Mesothelial cell of epicardium (in vitro differentiated cells): ENCODE results near the gene MLEC. TPM values are rescaled to one million over a fixed set of nuclear protein-coding genes. Genes with fewer than 3 reads are reported as not detected.

Source experiments
- DNase-seq, 2 experiments: peaks; one replicate each; pipeline ENCODE4 v3.0.0; 2021; ENCODE audit warnings: low spot score in 2 of 2; ENCODE audit not compliant: unreplicated experiment in 2 of 2
- H3K27ac Mint-ChIP-seq: 2 replicates; pipeline ENCODE4 v1.8.0; 2021; ENCODE audit warnings: mixed read lengths
- H3K27me3 Mint-ChIP-seq: 2 replicates; pipeline ENCODE4 v1.8.0; 2021; ENCODE audit warnings: low read depth, mixed read lengths
- H3K36me3 Mint-ChIP-seq: 2 replicates; pipeline ENCODE4 v1.8.0; 2021; ENCODE audit warnings: mixed read lengths
- H3K4me1 Mint-ChIP-seq: 2 replicates; pipeline ENCODE4 v1.8.0; 2021; ENCODE audit warnings: mixed read lengths
- H3K4me3 Mint-ChIP-seq: 2 replicates; pipeline ENCODE4 v1.8.0; 2021; ENCODE audit warnings: mild to moderate bottlenecking, moderate library complexity, mixed read lengths
- H3K9me3 Mint-ChIP-seq: 2 replicates; pipeline ENCODE4 v1.8.0; 2021; ENCODE audit warnings: mixed read lengths
- total RNA-seq: library from RNA; stranded (reverse); gene quantifications from 3 replicates; pipeline ENCODE4 v1.2.1, GENCODE V29; 2021
- TF ChIP-seq, protein P1 (sequence below): fragments of 200-600 bp; sonication (generic); IDR thresholded peaks from one replicate; pipeline ENCODE4 v1.5.0; 2021; ENCODE audit warnings: antibody characterized with exemption; ENCODE audit not compliant: unreplicated experiment

Gene MLEC
- total RNA-seq, 1 donor from 2014 or later, result 174 TPM

DNA sequence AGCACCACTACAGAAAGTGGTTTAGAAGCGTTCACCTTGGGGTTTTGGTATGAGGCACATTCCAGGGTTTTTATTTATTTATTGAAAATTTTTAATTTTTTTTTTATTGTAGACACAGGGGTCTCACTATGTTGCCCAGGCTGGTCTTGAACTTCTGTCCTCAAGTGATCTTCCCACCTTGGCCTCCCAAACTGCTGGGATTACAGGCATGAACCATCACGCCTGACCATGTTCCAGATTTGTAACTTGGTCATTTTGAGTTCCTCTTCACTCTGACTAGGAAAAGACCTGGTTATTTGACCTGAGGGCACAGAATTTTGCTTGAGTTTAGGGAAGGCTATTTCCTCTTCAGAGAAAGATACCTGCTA, 3.1 kb downstream of the MLEC start:
- Mint-ChIP-seq H3K27me3 (no peaks in the 10 kb centered on the region), H3K4me3 (peak overlapping the region; percentile 90), H3K9me3 (no peaks in the 10 kb centered on the region), H3K36me3 (peaks cover 14% of the 10 kb centered on the region), H3K4me1 (peaks cover 59% of the 10 kb centered on the region), H3K27ac (peak overlapping the region; percentile 91)
- TF ChIP-seq, protein P1, sequence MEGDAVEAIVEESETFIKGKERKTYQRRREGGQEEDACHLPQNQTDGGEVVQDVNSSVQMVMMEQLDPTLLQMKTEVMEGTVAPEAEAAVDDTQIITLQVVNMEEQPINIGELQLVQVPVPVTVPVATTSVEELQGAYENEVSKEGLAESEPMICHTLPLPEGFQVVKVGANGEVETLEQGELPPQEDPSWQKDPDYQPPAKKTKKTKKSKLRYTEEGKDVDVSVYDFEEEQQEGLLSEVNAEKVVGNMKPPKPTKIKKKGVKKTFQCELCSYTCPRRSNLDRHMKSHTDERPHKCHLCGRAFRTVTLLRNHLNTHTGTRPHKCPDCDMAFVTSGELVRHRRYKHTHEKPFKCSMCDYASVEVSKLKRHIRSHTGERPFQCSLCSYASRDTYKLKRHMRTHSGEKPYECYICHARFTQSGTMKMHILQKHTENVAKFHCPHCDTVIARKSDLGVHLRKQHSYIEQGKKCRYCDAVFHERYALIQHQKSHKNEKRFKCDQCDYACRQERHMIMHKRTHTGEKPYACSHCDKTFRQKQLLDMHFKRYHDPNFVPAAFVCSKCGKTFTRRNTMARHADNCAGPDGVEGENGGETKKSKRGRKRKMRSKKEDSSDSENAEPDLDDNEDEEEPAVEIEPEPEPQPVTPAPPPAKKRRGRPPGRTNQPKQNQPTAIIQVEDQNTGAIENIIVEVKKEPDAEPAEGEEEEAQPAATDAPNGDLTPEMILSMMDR, result no peak
- DNase-seq, result no peak

DNA sequence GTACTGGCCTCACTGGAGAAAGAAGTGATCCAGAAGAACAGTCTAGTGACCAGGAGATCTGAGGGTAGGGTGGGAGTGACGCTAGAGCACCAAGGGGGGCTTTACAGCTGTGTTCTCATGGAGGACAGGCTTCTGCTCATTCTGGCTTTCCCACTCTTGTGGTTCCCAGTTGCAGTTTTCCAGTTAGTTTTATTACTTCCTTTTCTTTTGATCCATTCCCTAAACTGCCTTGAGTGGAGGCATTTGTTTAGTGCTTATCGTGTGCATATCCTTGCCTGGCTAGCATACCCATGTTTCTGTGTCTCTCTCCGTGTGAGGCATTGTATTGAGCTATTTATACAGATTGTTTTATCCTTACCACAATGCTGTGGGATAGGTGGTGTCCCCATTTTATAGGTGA, 4.0 kb downstream of the MLEC start:
- no peak for DNase-seq
- H3K4me1 Mint-ChIP-seq, result peaks cover 59% of the 10 kb centered on the region
- peaks cover 22% of the 10 kb centered on the region for H3K36me3 Mint-ChIP-seq
- TF ChIP-seq, protein P1, result no peak
- H3K27ac Mint-ChIP-seq, result peak overlapping the region; percentile 18
- no peaks in the 10 kb centered on the region for H3K9me3 Mint-ChIP-seq
- no peaks in the 10 kb centered on the region for H3K27me3 Mint-ChIP-seq
- H3K4me3 Mint-ChIP-seq, result no peak overlapping the region

DNA sequence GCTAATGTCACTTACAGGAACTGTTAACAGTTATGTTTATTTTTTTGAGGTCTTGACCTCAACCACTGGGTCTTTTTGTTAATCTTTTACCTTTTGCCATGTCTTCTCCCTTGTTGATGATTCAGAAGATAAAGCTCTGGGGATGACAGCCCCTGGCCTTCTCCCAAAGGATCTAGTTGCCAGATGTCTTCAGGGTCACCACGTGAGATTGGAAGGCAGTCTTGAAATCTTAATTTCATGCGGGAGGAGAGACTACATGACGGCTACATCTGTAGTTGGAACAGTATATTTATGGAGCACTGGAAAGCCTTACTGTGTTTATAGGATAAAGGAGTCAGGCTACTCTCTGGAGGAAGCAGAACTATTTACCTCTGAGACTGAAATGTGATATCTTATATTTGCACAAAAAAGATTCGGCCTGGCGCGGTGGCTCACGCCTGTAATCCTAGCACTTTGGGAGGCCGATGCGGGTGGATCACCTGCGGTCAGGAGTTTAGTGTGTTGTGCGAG, 5.6 kb downstream of the MLEC start:
- Mint-ChIP-seq H3K4me1 (peaks cover 59% of the 10 kb centered on the region), H3K27me3 (no peaks in the 10 kb centered on the region), H3K36me3 (peaks cover 33% of the 10 kb centered on the region), H3K4me3 (no peak overlapping the region), H3K9me3 (no peaks in the 10 kb centered on the region), H3K27ac (peak overlapping the region; percentile 86)
- TF ChIP-seq, protein P1, result no peak
- no peak for DNase-seq

DNA sequence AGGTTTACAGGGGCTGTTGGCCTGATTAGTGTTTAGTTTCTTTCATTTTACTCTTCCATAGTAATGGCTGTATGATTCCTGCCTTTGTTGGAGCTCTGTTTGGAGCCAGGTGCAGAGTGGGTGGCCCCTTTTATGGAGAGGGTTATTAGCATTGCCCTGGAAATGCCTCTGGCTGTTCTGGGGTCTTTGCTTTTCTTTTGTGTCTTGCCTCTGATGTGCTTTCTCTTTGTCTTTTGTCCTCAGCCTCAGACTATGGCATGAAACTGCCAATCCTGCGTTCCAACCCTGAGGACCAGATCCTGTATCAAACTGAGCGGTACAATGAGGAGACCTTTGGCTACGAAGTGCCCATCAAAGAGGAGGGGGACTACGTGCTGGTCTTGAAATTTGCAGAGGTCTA, 6.9 kb downstream of the MLEC start:
- H3K4me1 Mint-ChIP-seq, result peaks cover 47% of the 10 kb centered on the region

DNA sequence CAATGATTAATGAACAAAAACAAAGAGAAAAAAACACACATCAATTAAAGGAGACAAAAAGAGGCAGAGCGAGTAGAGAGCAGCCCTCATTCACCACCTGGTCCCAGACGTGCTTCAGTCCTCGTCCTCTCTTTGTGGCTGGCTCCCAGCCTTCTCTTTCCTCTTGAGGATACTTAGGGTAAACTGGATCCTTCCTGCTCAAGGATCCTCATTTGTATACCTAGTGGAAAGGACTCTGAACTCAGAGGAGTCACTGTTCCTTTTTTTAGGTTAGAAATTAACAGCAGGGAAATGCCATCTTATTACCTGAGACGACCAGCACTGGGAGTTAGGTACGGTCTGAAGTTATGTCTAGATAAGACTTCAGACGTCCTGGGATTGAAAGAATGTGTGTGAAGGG, 9.7 kb downstream of the MLEC start:
- Mint-ChIP-seq H3K27ac (no peak overlapping the region), H3K36me3 (peaks cover 51% of the 10 kb centered on the region), H3K4me1 (peaks cover 21% of the 10 kb centered on the region), H3K9me3 (no peaks in the 10 kb centered on the region), H3K27me3 (no peaks in the 10 kb centered on the region), H3K4me3 (no peak overlapping the region)
- no peak for DNase-seq
- TF ChIP-seq, protein P1, result no peak

More for the DNA sequence above, 6.9 kb downstream of the MLEC start:
- Mint-ChIP-seq H3K36me3 (peaks cover 38% of the 10 kb centered on the region), H3K9me3 (no peaks in the 10 kb centered on the region), H3K27me3 (no peaks in the 10 kb centered on the region), H3K27ac (peak overlapping the region; percentile 44), H3K4me3 (no peak overlapping the region)
- TF ChIP-seq, protein P1, result no peak
- no peak for DNase-seq

DNA sequence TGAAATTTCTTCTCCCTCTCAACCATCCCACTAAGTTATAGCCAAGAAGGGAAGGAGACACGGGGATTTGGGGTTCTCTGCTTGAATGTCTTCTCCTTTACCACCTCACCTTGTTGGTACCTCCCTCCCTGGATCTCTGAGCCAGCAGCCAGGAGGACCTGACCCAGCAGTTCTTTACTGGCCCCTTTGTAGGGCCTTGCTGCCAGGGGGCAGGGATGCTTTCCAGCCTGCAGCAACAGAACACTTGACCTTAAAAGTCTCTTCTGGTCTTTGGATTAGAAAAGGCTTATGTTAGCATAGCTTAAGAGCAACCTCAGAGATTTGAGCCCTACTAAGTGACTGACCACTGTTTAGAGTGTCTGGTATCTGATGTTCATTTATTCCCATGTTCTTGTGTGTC, 10.4 kb downstream of the MLEC start:
- no peak overlapping the region for H3K4me3 Mint-ChIP-seq
- peaks cover 16% of the 10 kb centered on the region for H3K4me1 Mint-ChIP-seq
- no peak for DNase-seq
- no peaks in the 10 kb centered on the region for H3K9me3 Mint-ChIP-seq
- no peak overlapping the region for H3K27ac Mint-ChIP-seq
- TF ChIP-seq, protein P1, result no peak
- H3K27me3 Mint-ChIP-seq, result no peaks in the 10 kb centered on the region
- H3K36me3 Mint-ChIP-seq, result peaks cover 55% of the 10 kb centered on the region
